HepG2 (cell line): ENCODE measurements around the gene HDAC4. TPM values are rescaled to one million over a fixed set of nuclear protein-coding genes. Genes with fewer than 3 reads are reported as not detected.

Source experiments
- ATF2 ChIP-seq: sonication (generic); formaldehyde crosslinking; IDR thresholded peaks from 2 replicates; pipeline ENCODE4 v1.4.0; 2020; ENCODE audit warnings: missing genetic modification reagents
- BCLAF1 ChIP-seq: fragments of 450-650 bp; IDR thresholded peaks from 2 replicates; pipeline ENCODE4 v1.6.1; 2017; ENCODE audit warnings: mild to moderate bottlenecking
- CBX5 ChIP-seq: sonication (generic); formaldehyde crosslinking; IDR thresholded peaks from 2 replicates; pipeline ENCODE4 v1.4.0; 2020; ENCODE audit warnings: missing genetic modification reagents, borderline replicate concordance
- CC2D1A ChIP-seq: sonication (generic); formaldehyde crosslinking; IDR thresholded peaks from 2 replicates; pipeline ENCODE4 v1.8.1; 2023; ENCODE audit warnings: mild to moderate bottlenecking, missing genetic modification reagents
- CENPT ChIP-seq: sonication (generic); formaldehyde crosslinking; IDR thresholded peaks from 2 replicates; pipeline ENCODE4 v1.8.0; 2022; ENCODE audit warnings: low read depth, mild to moderate bottlenecking, moderate library complexity, missing genetic modification reagents
- MAFK ChIP-seq, 2 experiments: IDR thresholded peaks in 1 of 2; conservative IDR thresholded peaks in 1 of 2; 2 replicates each; pipeline ENCODE4 v1.6.1; 2011; ENCODE audit warnings: improper control_type of control experiment in 2 of 2, low read length in 2 of 2
- MED1 ChIP-seq: sonication (generic); formaldehyde crosslinking; IDR thresholded peaks from 2 replicates; pipeline ENCODE4 v1.4.0; 2020; ENCODE audit warnings: missing genetic modification reagents
- MEF2D ChIP-seq: sonication (generic); formaldehyde crosslinking; IDR thresholded peaks from 2 replicates; pipeline ENCODE4 v1.5.1; 2020; ENCODE audit warnings: mild to moderate bottlenecking, missing genetic modification reagents
- NR1H2 ChIP-seq: sonication (generic); formaldehyde crosslinking; IDR thresholded peaks from 2 replicates; pipeline ENCODE4 v1.8.1; 2022; ENCODE audit warnings: low read depth, missing genetic modification reagents, borderline replicate concordance
- NR2F1 ChIP-seq, 2 experiments: fragments of 450-650 bp in 1 of 2; formaldehyde crosslinking in 1 of 2; IDR thresholded peaks; 2 replicates each; pipeline versions ENCODE4 v1.5.0 to v1.6.1; 2016 to 2020; ENCODE audit warnings: mild to moderate bottlenecking in 1 of 2, missing compliant biosample characterization in 1 of 2, missing genetic modification reagents in 1 of 2, moderate library complexity in 1 of 2
- NR2F6 ChIP-seq, 2 experiments: IDR thresholded peaks; 2 replicates each; pipeline ENCODE4 v1.6.1; 2016; ENCODE audit warnings: antibody characterized with exemption in 1 of 2, mild to moderate bottlenecking in 1 of 2
- PHF5A ChIP-seq: IDR thresholded peaks from one replicate; pipeline ENCODE4 v1.6.1; 2018; ENCODE audit warnings: low read depth, missing genetic modification reagents; ENCODE audit not compliant: unreplicated experiment
- RCOR2 ChIP-seq: IDR thresholded peaks from 2 replicates; pipeline ENCODE4 v1.6.1; 2016; ENCODE audit warnings: missing biosample characterization, missing genetic modification reagents
- TBX2 ChIP-seq: sonication (generic); formaldehyde crosslinking; IDR thresholded peaks from 2 replicates; pipeline ENCODE4 v1.5.0; 2020; ENCODE audit warnings: missing genetic modification reagents, mild to moderate bottlenecking, borderline replicate concordance
- ZBTB37 ChIP-seq: sonication (generic); formaldehyde crosslinking; IDR thresholded peaks from 2 replicates; pipeline ENCODE4 v1.4.0; 2020; ENCODE audit warnings: mild to moderate bottlenecking, missing genetic modification reagents
- ZNF256 ChIP-seq: sonication (generic); formaldehyde crosslinking; conservative IDR thresholded peaks from 2 replicates; pipeline ENCODE4 v1.4.0; 2020; ENCODE audit warnings: missing genetic modification reagents
- ZNF317 ChIP-seq: sonication (generic); formaldehyde crosslinking; IDR thresholded peaks from 2 replicates; pipeline ENCODE4 v1.5.0; 2020; ENCODE audit warnings: mild to moderate bottlenecking, missing genetic modification reagents
- ZNF720 ChIP-seq: sonication (generic); formaldehyde crosslinking; IDR thresholded peaks from 2 replicates; pipeline ENCODE4 v1.4.0; 2020; ENCODE audit warnings: missing genetic modification reagents
- ZNF724P ChIP-seq: sonication (generic); formaldehyde crosslinking; IDR thresholded peaks from 2 replicates; pipeline ENCODE4 v1.8.0; 2022; ENCODE audit warnings: missing genetic modification reagents, borderline replicate concordance
- ZNF784 ChIP-seq: sonication (generic); formaldehyde crosslinking; IDR thresholded peaks from 2 replicates; pipeline ENCODE4 v1.5.1; 2020; ENCODE audit warnings: missing genetic modification reagents, mild to moderate bottlenecking, borderline replicate concordance
- polyA plus RNA-seq, 8 experiments: library from polyadenylated mRNA; depleted of rRNA in 3 of 8; stranded (reverse) in 7 of 8; unstranded in 1 of 8; fragments of >200 nt; fragmentation: Illumina TruSeq in 4 of 8; extraction: Trizol in 4 of 8; gene quantifications; 2 replicates each; pipeline versions ENCODE4 v1.2.1 to v1.2.3, GENCODE V29; 2011 to 2016; ENCODE audit warnings: low read depth in 4 of 8, missing spikeins in 1 of 8, mixed read lengths in 1 of 8; ENCODE audit not compliant: insufficient read depth in 1 of 8
- total RNA-seq, 5 experiments: library from RNA; depleted of rRNA; stranded (reverse); fragments of >200 nt; fragmentation: Illumina TruSeq; extraction: Trizol; gene quantifications; 2 replicates each; pipeline ENCODE4 v1.2.3, GENCODE V29; 2016; ENCODE audit warnings: low read depth in 1 of 5
- TF ChIP-seq, protein P1 (sequence below): sonication (generic); formaldehyde crosslinking; IDR thresholded peaks from 2 replicates; pipeline ENCODE4 v1.5.0; 2020; ENCODE audit warnings: missing genetic modification reagents

HDAC4 gene
- total and polyA plus RNA-seq, 2 of the 13 experiments (the other 11 are each of a cell fraction or from before 2014, with no cell fraction given): 10.1 to 11.5 TPM

DNA sequence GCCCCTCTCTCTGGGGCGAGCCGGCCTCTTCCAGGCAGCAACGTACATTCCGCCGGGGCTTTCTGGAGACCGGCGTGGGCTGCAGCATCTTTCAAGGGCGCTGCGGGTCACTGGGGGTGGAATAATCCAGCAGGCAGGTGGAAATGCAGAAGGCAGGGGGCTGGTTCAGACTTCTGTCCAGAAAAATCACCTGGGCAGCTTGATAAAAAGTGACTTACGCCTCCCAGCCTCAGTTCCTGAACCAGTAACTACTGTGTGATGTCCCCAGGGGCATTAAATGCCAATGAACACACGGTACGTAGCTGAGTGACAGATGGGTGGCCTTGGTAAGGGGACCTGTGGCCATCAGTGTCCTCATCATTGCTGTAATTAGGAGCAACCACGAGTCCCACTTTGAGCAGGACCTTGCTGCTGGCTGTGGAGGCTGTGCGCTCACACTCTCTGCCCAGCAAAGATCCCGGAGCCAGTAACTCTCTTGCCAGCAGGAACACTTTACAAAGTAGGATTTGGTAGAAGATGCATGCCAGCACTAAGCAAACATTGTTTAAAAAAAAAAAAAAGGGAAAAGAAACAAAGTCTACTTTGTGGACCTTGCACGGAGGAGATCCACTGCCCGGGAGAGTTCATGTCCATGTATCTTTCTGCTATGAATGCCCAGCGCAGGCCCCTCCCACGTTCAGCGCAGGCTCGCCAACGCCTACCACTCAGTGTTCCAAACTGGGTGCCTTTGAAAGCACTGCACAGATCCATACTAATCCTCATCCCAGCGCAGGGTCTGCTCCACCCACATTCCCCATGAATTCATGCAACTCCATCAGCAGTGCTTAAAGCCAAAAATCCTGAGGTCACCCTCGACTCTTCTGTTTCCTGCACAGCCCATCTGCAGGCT is 177.3 kb downstream of the HDAC4 start (continued):
- no peak for TF ChIP-seq ZNF784 (CRISPR knock-in tag)
- 0 out of 2 replicates have a peak, but pooled peaks have one; percentile 30 for TF ChIP-seq TBX2 (CRISPR knock-in tag)
- peak; percentile 92 for TF ChIP-seq ZBTB37 (CRISPR knock-in tag)
- TF ChIP-seq BCLAF1: no peak
- TF ChIP-seq MEF2D (CRISPR knock-in tag): no peak
- TF ChIP-seq NR1H2 (CRISPR knock-in tag): no peak
- TF ChIP-seq NR2F1 (CRISPR knock-in tag; IDR thresholded peaks at IDR 0.05): no peak
- TF ChIP-seq ZNF317 (CRISPR knock-in tag): peak; percentile 82
- TF ChIP-seq ZNF256 (CRISPR knock-in tag): no peak
- TF ChIP-seq ZNF724P: 0 out of 2 replicates have a peak, but pooled peaks have one; percentile 59
- TF ChIP-seq CBX5 (CRISPR knock-in tag): 0 out of 2 replicates have a peak, but pooled peaks have one; percentile 7
- TF ChIP-seq MAFK (conservative IDR thresholded peaks at IDR 0.05 in 1 of 2, IDR thresholded peaks at IDR 0.05 in 1 of 2; ENCODE audit: low read length in 2 of 2): no peak
- no peak; the same call in 1 of the 2 replicates for TF ChIP-seq RCOR2 (CRISPR knock-in tag)
- TF ChIP-seq, protein P1, sequence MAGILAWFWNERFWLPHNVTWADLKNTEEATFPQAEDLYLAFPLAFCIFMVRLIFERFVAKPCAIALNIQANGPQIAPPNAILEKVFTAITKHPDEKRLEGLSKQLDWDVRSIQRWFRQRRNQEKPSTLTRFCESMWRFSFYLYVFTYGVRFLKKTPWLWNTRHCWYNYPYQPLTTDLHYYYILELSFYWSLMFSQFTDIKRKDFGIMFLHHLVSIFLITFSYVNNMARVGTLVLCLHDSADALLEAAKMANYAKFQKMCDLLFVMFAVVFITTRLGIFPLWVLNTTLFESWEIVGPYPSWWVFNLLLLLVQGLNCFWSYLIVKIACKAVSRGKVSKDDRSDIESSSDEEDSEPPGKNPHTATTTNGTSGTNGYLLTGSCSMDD (CRISPR knock-in tag): no peak
- no peak for TF ChIP-seq PHF5A (CRISPR knock-in tag)
- TF ChIP-seq ZNF720: no peak
- no peak for TF ChIP-seq CC2D1A (CRISPR knock-in tag)
- TF ChIP-seq ATF2 (CRISPR knock-in tag): no peak
- TF ChIP-seq NR2F6 (IDR thresholded peaks at IDR 0.05): no peak
- TF ChIP-seq NR2F6 (CRISPR knock-in tag; IDR thresholded peaks at IDR 0.05): 0 out of 2 replicates have a peak, but pooled peaks have one; percentile 21
- no peak for TF ChIP-seq MED1 (CRISPR knock-in tag)
- TF ChIP-seq CENPT (CRISPR knock-in tag): no peak
